ENCODE results near the gene STK24. TPM values are rescaled to one million over a fixed set of nuclear protein-coding genes. Genes with fewer than 3 reads are reported as not detected.

The STK24 gene
- total and polyA plus RNA-seq, 2 donors (not counting 1 experiment from before 2014, with no cell fraction given), result 53.2 to 73.1 TPM

GRCh38 chr13:98526182-98526512, 50.8 kb downstream of the STK24 start:
- H3K4me2 ChIP-seq (ENCODE audit: extremely low read depth, insufficient read depth, low read length), result no peak overlapping the region
- no peaks in the 10 kb centered on the region for H3K36me3 ChIP-seq (ENCODE audit: control insufficient read depth, insufficient read depth, low read length)
- H3K79me2 ChIP-seq (ENCODE audit: control insufficient read depth, insufficient read depth, low read length), result peaks cover 100% of the 10 kb centered on the region
- no peaks in the 10 kb centered on the region for H3K27me3 ChIP-seq (ENCODE audit: control insufficient read depth, insufficient read depth, low read length)
- H2AFZ ChIP-seq (ENCODE audit: low read length), result no peak overlapping the region
- TF ChIP-seq CTCF (conservative IDR thresholded peaks at IDR 0.05 in 1 of 2, IDR thresholded peaks at IDR 0.05 in 1 of 2; ENCODE audit: low read depth in 1 of 2, low read length in 2 of 2) (no peak), EZH2 (IDR thresholded peaks at IDR 0.05; ENCODE audit: low read length, missing control alignments) (no peak)
- H3K9me3 ChIP-seq (ENCODE audit: control insufficient read depth, insufficient read depth, low read depth, low read length), result no peaks in the 10 kb centered on the region
- peaks cover 3% of the 10 kb centered on the region for H4K20me1 ChIP-seq (ENCODE audit: control insufficient read depth, extremely low read depth, insufficient read depth, low read length)
- no peak overlapping the region for H3K9ac ChIP-seq (ENCODE audit: insufficient read depth, low read length)
- peaks cover 10% of the 10 kb centered on the region for H3K4me1 ChIP-seq (ENCODE audit: control insufficient read depth, extremely low read depth, insufficient read depth, low read length)
- H3K4me3 ChIP-seq (replicated peaks in 1 of 4; ENCODE audit: control extremely low read depth in 1 of 4, insufficient read depth in 1 of 4, low read depth in 3 of 4, low read length in 4 of 4), result no peak overlapping the region
- no peak for DNase-seq (ENCODE audit: low read depth in 2 of 2)
- no peak overlapping the region for H3K27ac ChIP-seq (ENCODE audit: insufficient read depth, low read length)

- no peak overlapping the region for H3K4me2 ChIP-seq (ENCODE audit: extremely low read depth, insufficient read depth, low read length)
- no peaks in the 10 kb centered on the region for H3K9me3 ChIP-seq (ENCODE audit: control insufficient read depth, insufficient read depth, low read depth, low read length)
- no peak overlapping the region for H3K27ac ChIP-seq (ENCODE audit: insufficient read depth, low read length)
- H3K36me3 ChIP-seq (ENCODE audit: control insufficient read depth, insufficient read depth, low read length), result no peaks in the 10 kb centered on the region
- no peak overlapping the region for H3K4me3 ChIP-seq (replicated peaks in 1 of 4; ENCODE audit: control extremely low read depth in 1 of 4, insufficient read depth in 1 of 4, low read depth in 3 of 4, low read length in 4 of 4)
- peaks cover 100% of the 10 kb centered on the region for H3K79me2 ChIP-seq (ENCODE audit: control insufficient read depth, insufficient read depth, low read length)
- no peak overlapping the region for H3K9ac ChIP-seq (ENCODE audit: insufficient read depth, low read length)
- no peaks in the 10 kb centered on the region for H3K27me3 ChIP-seq (ENCODE audit: control insufficient read depth, insufficient read depth, low read length)
- TF ChIP-seq EZH2 (IDR thresholded peaks at IDR 0.05; ENCODE audit: low read length, missing control alignments) (no peak), CTCF (conservative IDR thresholded peaks at IDR 0.05 in 1 of 2, IDR thresholded peaks at IDR 0.05 in 1 of 2; ENCODE audit: low read depth in 1 of 2, low read length in 2 of 2) (no peak)
- H3K4me1 ChIP-seq (ENCODE audit: control insufficient read depth, extremely low read depth, insufficient read depth, low read length), result peaks cover 10% of the 10 kb centered on the region
- H2AFZ ChIP-seq (ENCODE audit: low read length), result no peak overlapping the region
- peaks cover 3% of the 10 kb centered on the region for H4K20me1 ChIP-seq (ENCODE audit: control insufficient read depth, extremely low read depth, insufficient read depth, low read length)
- no peak for DNase-seq (ENCODE audit: low read depth in 2 of 2)
Measured at GRCh38 chr13:98525456-98526181, 51.3 kb downstream of the STK24 start.

GRCh38 chr13:98524793-98525192, 52.1 kb downstream of the STK24 start:
- DNase-seq (ENCODE audit: low read depth in 2 of 2), result no peak
- peaks cover 10% of the 10 kb centered on the region for H3K4me1 ChIP-seq (ENCODE audit: control insufficient read depth, extremely low read depth, insufficient read depth, low read length)
- H3K27ac ChIP-seq (ENCODE audit: insufficient read depth, low read length), result no peak overlapping the region
- H3K36me3 ChIP-seq (ENCODE audit: control insufficient read depth, insufficient read depth, low read length), result no peaks in the 10 kb centered on the region
- H3K9me3 ChIP-seq (ENCODE audit: control insufficient read depth, insufficient read depth, low read depth, low read length), result no peaks in the 10 kb centered on the region
- H3K79me2 ChIP-seq (ENCODE audit: control insufficient read depth, insufficient read depth, low read length), result peaks cover 100% of the 10 kb centered on the region
- peaks cover 5% of the 10 kb centered on the region for H4K20me1 ChIP-seq (ENCODE audit: control insufficient read depth, extremely low read depth, insufficient read depth, low read length)
- no peaks in the 10 kb centered on the region for H3K27me3 ChIP-seq (ENCODE audit: control insufficient read depth, insufficient read depth, low read length)
- no peak overlapping the region for H3K4me3 ChIP-seq (replicated peaks in 1 of 4; ENCODE audit: control extremely low read depth in 1 of 4, insufficient read depth in 1 of 4, low read depth in 3 of 4, low read length in 4 of 4)
- H3K9ac ChIP-seq (ENCODE audit: insufficient read depth, low read length), result no peak overlapping the region
- TF ChIP-seq CTCF (conservative IDR thresholded peaks at IDR 0.05 in 1 of 2, IDR thresholded peaks at IDR 0.05 in 1 of 2; ENCODE audit: low read depth in 1 of 2, low read length in 2 of 2) (no peak), EZH2 (IDR thresholded peaks at IDR 0.05; ENCODE audit: low read length, missing control alignments) (no peak)
- no peak overlapping the region for H3K4me2 ChIP-seq (ENCODE audit: extremely low read depth, insufficient read depth, low read length)
- H2AFZ ChIP-seq (ENCODE audit: low read length), result no peak overlapping the region
